ENCODE measurements around the gene POU2F1.
A peak's percentile ranks its signal among the peaks of the same experiment; 100 is the strongest.

Gene POU2F1

DNA sequence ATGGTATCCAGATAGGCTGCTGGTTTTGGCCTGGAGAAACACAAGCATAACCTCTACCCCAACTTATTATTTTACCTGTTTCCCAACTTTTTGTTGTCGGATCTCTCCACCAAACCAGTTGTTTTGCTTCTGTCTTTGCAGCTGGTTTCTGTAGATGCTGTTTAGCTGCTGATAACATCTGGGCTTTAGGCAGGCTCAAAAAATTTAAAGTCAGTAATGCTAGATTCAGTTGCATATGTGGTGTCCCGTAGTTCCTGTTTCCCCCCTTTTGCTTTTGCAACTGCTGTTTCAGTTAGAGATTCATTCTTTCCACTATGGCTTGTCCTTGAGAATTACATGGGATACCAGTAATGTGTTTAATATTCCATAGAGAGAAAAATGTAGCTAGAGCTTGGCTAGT is 98.5 kb downstream of the POU2F1 start:
- peak; percentile 44 to 71 for DNase-seq

- DNase-seq = no peak
Measured at GRCh38 chr1:167322483-167322882, 101.8 kb downstream of the POU2F1 start.

GRCh38 chr1:167325151-167325550 is 104.5 kb downstream of the POU2F1 start:
- no peak for DNase-seq

DNA sequence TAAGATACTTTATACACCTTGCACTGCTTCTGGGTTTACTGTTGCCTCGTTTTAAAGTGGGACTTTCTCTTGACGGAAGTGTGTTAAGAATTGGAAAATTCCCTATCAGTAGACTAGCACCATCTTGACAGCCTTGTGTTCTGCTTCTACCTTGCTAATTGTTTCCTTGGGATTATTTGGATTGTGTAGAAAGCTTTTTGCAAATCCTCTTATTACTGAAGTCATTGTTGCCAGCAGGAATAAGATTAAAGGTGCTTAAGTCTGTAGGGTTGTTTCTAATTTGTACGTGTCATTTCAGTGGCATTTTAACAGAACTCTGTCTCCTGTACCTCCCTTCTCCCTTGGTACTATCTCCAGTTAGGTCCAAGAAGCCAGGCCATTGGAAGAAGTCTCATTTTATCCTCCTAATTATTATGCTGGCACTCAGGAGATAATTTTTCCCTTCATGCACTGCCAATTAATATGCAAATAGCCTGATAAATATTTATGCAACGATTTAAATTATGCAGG is 107.7 kb downstream of the POU2F1 start:
- no peak for DNase-seq

DNA sequence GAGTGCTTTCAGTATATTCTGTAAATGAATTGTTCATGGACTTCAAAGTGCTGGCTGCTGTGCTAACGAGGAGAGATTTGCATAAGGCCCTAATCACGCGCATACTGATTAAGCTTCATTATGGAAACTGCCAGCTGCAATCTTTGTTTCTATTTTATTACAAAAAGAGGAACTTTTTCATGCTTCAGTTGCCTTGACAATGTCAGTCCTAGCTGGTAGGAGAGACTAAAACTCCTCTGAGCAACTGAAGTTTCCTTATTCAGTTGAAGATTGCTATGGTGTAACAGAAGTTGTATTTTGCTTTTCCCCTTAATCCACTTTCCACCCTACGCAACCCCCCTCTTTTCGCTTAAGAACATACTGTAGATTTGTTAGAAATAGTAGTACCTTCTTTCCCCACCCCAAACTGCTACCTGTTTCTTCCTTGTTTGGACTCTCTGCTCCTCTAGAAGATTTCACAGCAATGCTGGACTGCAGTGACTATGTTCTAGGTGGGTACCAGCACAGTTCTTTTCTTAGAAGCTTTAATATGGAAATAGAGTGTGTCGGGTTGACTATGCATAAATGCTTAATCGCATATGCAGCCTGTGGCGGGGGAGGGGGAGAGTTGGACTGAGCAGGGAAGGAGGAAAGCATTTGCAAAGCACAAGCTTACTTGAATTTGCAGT is 108.3 kb downstream of the POU2F1 start:
- peak; percentile 82 to 84 for DNase-seq

DNA sequence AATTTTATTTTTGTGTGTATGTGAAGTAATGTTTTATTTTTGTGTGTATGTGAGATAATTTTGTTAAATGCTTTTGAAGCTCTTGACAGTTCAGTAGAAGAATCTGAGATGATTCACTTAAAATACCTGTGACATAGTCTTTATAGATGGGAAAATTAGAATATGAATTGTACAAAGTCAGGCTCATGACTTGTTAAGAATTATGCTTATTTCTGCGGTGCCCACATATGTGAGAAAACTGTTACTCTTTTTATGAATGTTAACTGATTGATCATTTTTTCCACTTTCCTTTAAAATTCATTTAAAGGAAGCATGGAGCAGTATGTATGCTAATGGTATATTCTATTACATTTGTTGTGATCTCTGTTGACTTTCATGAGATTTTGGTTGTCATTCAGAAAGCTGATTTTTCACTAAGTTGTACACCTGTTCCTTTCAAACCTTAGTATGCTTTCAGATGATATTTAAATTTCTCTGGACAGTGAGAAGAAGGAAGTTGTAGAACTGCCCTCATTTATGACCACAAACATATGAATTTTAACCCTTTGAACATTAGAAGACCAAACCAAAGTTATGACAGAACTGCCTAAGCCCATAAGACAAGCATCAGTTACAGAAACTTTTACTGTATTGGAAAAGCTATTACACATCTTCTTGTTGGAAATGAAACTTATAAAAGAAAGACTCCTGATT is 110.1 kb downstream of the POU2F1 start:
- DNase-seq = no peak

GRCh38 chr1:167331650-167332049 is 111.0 kb downstream of the POU2F1 start:
- no peak for DNase-seq

DNA sequence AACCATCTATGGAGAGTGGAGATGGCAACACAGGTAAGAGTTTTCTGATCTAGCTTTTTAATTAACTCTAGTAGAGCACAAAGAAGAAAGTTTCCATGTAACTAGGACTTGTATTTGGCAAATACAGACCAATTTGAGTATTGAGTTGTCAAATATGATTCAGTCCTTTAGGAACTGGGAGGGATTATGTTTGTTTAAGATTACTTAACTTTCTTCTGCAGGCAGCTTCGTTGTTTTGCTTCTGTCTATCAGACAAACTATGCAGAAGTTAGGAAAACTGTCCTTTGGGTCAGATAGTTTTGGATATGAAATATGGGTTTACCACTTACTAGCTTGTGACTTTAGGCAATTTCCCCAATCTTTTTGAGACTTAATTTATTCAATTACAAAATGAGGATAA is 111.8 kb downstream of the POU2F1 start:
- DNase-seq = no peak

- DNase-seq = no peak
Measured at GRCh38 chr1:167333124-167333523, 112.4 kb downstream of the POU2F1 start.

GRCh38 chr1:167333703-167334102 is 113.0 kb downstream of the POU2F1 start:
- DNase-seq = no peak

GRCh38 chr1:167339405-167339804 is 118.7 kb downstream of the POU2F1 start:
- no peak for DNase-seq

GRCh38 chr1:167342846-167343245 is 122.2 kb downstream of the POU2F1 start:
- peak; percentile 27 to 43 for DNase-seq

DNA sequence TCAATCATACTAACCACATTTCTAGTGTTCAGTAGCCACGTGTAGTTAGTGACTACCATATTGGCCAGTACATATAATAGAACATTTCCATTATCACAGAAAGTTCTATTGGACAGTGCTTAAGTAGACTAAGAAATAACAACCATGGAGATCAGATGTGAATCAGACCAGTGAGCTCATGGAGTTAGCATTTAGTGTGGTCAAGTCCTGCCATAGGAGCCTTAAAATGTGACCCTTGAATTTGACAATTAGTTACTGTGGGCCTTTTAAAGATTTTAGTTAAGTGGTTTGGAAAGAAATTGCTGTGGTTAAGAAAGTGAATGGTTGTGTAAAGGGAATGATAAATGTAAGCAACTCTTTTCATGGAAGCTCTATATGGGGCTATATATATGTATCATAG is 123.4 kb downstream of the POU2F1 start:
- DNase-seq = no peak

DNA sequence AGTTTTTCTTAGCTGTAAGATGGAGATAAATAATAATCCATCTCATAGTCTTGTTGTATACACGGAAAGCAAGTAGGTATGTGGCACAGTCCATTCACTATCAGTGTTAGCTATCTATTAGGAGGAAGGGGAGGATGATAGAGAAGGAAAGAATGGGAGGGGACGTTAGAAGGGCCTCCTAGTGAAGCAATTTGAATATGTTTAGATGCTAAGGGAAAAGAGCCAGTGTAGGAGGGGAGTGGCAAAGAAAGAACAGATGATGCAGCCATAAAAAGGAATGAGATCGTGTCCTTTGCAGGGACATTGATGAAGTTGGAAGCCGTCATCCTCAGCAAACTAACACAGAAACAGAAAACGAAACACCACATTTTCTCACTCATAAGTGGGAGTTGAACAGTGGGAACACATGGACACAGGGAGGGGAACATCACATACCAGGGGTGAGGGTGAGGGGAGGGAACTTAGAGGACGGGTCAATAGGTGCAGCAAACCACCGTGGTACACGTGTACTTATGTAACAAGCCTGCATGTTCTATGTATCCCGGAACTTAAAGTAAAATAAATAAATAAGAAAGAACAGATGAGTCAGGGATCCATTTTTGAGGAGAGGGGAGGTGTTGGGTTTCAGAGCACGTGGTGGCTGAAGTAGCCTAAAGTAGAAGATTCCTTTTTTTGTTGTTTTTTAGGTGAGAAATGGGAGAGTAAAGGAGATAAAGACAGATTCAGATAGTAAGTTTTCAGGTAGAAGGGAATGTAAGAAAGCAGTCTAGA is 124.1 kb downstream of the POU2F1 start:
- DNase-seq = no peak

DNA sequence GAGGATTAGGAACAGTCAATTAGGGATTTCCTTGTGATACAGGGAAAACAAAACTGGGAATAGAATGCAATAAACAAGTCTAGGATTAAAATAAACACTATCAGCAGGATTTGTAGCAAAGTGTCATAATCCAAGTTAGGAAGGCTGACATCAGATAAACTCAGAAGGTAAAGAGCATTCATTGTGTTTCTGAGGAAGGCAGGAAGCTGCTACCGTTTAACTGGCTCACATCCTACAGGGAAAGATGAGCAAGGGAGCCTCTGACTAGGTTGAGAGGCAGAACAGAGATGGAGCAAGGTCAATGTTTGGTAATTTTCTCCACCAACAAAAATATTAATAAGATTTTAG is 124.7 kb downstream of the POU2F1 start:
- no peak for DNase-seq

DNA sequence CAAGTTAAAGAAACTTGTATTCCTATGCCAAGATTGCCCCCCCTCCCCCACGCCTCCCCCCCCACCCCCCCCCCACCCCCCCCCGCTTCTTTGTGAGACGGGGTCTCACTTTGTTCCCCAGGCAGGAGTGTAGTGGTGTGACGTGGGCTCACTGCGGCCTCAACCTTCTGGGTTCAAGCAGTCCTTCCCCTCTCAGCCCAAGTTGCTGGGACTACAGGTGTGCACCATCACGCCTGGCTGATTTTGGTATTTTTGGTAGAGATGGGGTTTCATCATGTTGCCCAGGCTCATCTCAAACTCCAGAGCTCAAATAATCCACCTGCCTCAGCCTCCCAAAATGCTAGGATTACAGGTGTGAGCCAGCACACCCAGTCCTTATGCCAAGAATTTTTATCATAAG is 136.6 kb downstream of the POU2F1 start:
- no peak for DNase-seq

GRCh38 chr1:167359295-167359694 is 138.6 kb downstream of the POU2F1 start:
- DNase-seq = no peak

GRCh38 chr1:167360120-167360519 is 139.4 kb downstream of the POU2F1 start:
- DNase-seq = no peak

DNA sequence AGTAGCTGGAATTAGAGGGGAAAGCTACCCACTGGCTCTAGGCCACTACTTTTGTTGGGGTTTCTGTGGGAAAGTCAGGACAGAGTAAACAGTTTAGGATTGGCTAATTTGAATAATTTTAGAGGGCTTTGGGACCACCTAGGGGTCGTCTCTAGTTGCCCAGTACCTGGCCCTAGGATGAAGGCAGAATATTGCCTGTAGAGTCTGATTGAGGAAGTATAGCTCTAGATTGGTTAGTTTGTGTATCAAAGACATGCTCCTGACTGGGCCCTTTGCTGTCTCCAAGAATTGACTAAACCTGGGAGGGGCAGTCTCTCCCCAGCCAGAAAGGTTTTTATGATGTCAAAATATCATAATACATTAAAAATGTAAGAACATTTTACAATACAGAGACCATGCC is 142.0 kb downstream of the POU2F1 start:
- no peak for DNase-seq

DNA sequence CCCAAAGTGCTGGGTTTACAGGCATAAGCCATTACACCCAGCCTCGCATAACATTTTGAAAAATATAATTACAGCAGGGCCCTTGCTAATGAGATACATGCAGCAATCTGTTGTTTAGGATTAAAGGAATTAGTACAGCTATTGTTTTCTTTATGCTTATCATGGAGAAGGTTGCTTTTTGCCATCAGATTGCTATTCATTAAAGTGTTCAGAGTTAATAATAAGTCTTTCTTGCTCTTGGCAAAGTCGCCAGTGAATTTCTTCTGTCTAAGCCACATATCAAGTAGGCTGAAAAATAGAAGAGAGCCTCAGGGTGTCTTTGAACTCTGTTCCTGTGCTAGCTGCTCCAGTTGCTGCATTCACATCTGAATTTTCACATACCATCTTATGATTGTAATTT is 144.1 kb downstream of the POU2F1 start:
- no peak for DNase-seq

- no peak for DNase-seq
Measured at GRCh38 chr1:167365360-167365759, 144.7 kb downstream of the POU2F1 start.

DNA sequence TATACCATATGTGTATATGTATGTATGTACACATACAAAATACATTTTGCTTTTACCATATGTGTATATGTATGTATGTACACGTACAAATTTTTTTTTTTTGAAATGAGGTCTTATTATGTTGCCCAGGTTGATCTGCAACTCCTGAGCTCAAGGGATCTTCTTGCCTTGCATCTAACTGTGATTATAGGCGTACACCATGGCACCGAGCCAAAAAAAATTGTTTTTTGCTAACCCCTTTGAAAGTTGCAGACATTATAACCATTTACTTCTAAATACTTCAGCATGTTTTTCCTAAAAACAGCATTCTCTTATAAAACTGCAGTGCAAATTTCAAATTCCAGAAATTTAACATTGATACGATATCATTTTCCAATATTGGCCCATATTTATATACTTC is 147.0 kb downstream of the POU2F1 start:
- no peak for DNase-seq

DNA sequence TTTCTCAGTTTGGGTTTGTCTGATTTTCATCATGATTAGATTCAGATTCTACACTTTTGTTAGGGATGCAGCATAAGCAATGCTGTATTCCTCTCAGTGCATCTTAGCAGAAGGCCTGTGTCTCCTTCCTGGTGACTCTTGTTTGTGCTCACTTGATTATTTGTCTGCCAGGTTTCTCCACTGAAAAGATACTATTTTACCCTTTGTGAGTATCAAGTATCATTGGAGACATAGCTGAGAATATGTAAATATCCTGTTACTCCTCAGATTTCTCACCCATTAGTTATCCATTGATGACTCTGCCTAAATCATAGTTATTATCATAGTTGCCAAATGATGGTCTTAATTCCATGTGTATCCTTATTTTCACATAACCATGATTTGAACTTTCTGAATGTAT is 148.5 kb downstream of the POU2F1 start:
- no peak for DNase-seq

- DNase-seq = no peak
Measured at GRCh38 chr1:167369933-167370332, 149.2 kb downstream of the POU2F1 start.

Measured in Kasumi-1 (cell line).